Brain microvascular endothelial cell (primary cell): Measurements from ENCODE around the gene EIPR1.

Experiments
- DNase-seq: peaks from one replicate; pipeline ENCODE4 v3.0.0-alpha.2; 2020
- H3K27ac ChIP-seq: fragments of 250-450 bp; sonication (Bioruptor Pico); 2 replicates; pipeline ENCODE4 v1.5.1; 2020; ENCODE audit warnings: mild to moderate bottlenecking, moderate library complexity
- H3K27me3 ChIP-seq: fragments of 250-450 bp; sonication (Bioruptor Pico); replicated peaks from 2 replicates; pipeline ENCODE4 v1.5.1; 2020; ENCODE audit warnings: mild to moderate bottlenecking
- H3K36me3 ChIP-seq: fragments of 250-450 bp; sonication (Bioruptor Pico); replicated peaks from 2 replicates; pipeline ENCODE4 v1.5.1; 2020; ENCODE audit warnings: mild to moderate bottlenecking
- H3K4me3 ChIP-seq: 2 replicates; pipeline ENCODE4 v1.5.1; 2011; ENCODE audit warnings: low read depth, mild to moderate bottlenecking, control low read depth, low read length, moderate library complexity
- in situ Hi-C: cut with HindIII; loops from 2 replicates; pipeline ENCODE4 v1.10.0; 2017; ENCODE audit warnings: low sequenced_read_pairs, low pct_ligation_motif_present
- TF ChIP-seq, protein P1 (sequence below): IDR thresholded peaks from 2 replicates; pipeline ENCODE4 v1.5.1; 2011; ENCODE audit warnings: low read depth, mild to moderate bottlenecking, moderate library complexity, low read length, control low read depth, inconsistent platforms; ENCODE audit errors: missing control alignments

Gene EIPR1

DNA sequence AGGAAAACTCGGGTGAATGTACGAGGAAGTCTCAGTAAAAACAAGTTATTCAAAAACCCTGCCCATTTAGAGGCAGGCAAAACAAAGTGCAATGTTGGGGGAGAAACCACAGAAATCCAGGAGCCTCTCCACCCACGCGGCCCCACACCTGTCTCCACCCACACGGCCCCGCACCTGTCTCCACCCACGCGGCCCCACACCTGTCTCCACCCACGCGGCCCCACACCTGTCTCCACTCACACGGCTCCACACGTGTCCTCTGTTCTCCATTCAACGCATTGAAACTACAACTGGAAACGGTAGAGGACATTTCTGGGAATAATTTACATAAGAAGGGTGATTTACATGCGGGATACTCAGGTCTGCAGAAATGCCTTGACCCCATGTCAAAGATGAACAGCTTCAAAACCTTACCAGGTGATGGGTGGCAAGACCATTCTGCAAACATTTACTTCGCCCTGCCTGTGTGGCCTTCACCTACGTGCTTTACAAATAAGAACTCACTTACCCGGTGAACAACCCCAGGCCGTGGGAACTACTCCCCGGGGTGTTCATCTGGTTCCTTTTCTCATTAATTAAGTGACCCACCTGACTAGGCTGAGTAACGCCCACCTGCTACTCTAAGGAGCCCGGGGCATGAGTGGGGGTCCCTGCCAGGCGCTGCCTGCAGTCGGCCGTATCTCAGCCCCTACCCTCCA, 100.4 kb downstream of the EIPR1 start:
- DNase-seq: no peak
- in situ Hi-C loops: no loop called here
- no peaks in the 10 kb centered on the region for H3K36me3 ChIP-seq
- no peak overlapping the region for H3K27ac ChIP-seq
- no peak overlapping the region for H3K4me3 ChIP-seq
- TF ChIP-seq, protein P1, sequence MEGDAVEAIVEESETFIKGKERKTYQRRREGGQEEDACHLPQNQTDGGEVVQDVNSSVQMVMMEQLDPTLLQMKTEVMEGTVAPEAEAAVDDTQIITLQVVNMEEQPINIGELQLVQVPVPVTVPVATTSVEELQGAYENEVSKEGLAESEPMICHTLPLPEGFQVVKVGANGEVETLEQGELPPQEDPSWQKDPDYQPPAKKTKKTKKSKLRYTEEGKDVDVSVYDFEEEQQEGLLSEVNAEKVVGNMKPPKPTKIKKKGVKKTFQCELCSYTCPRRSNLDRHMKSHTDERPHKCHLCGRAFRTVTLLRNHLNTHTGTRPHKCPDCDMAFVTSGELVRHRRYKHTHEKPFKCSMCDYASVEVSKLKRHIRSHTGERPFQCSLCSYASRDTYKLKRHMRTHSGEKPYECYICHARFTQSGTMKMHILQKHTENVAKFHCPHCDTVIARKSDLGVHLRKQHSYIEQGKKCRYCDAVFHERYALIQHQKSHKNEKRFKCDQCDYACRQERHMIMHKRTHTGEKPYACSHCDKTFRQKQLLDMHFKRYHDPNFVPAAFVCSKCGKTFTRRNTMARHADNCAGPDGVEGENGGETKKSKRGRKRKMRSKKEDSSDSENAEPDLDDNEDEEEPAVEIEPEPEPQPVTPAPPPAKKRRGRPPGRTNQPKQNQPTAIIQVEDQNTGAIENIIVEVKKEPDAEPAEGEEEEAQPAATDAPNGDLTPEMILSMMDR: no peak
- H3K27me3 ChIP-seq: no peaks in the 10 kb centered on the region

GRCh38 chr2:3272761-3273160, 104.9 kb downstream of the EIPR1 start:
- Histone ChIP-seq H3K27ac (no peak overlapping the region), H3K4me3 (no peak overlapping the region), H3K36me3 (no peaks in the 10 kb centered on the region), H3K27me3 (no peaks in the 10 kb centered on the region)
- in situ Hi-C loops: no loop called here
- TF ChIP-seq, protein P1: no peak
- no peak for DNase-seq

DNA sequence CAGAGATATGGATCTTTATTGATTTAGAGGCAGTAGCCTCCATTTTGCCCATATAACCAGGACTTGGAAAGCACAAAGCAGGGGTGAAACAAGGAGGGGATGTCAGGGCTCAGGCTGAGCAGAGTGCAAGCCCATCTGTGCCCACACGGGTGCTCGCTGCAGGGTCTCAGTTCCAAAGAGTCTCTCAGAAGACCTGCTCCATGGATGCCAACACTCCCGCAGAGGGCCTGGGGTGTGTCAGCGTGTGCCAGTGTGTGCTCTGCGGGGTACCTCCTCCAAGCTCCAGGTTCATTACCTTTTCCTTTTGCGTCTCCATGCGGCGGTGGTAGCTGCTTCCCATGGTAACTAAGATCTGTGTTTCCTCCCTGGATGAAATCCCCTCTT, 107.5 kb downstream of the EIPR1 start:
- no peak overlapping the region for H3K27ac ChIP-seq
- in situ Hi-C loops: no loop called here
- no peak overlapping the region for H3K4me3 ChIP-seq
- H3K27me3 ChIP-seq: no peaks in the 10 kb centered on the region
- DNase-seq: no peak
- H3K36me3 ChIP-seq: no peaks in the 10 kb centered on the region
- TF ChIP-seq, protein P1: no peak

GRCh38 chr2:3269425-3270094, 108.1 kb downstream of the EIPR1 start:
- in situ Hi-C loops: no loop called here
- no peak overlapping the region for H3K4me3 ChIP-seq
- TF ChIP-seq, protein P1: no peak
- H3K27ac ChIP-seq: no peak overlapping the region
- DNase-seq: no peak
- no peaks in the 10 kb centered on the region for H3K36me3 ChIP-seq
- no peaks in the 10 kb centered on the region for H3K27me3 ChIP-seq

- H3K27ac ChIP-seq: no peak overlapping the region
- DNase-seq: no peak
- H3K27me3 ChIP-seq: no peaks in the 10 kb centered on the region
- TF ChIP-seq, protein P1: no peak
- no peak overlapping the region for H3K4me3 ChIP-seq
- no peaks in the 10 kb centered on the region for H3K36me3 ChIP-seq
- in situ Hi-C loops: no loop called here
Observed at GRCh38 chr2:3268705-3269029, 109.0 kb downstream of the EIPR1 start.
